ENCODE measurements around the gene SPINK1.
"Not testable (repeated sequence)": the region's sequence is repeated elsewhere in the genome, so short reads cannot be mapped to it uniquely, and the experiment has no call there.

Gene SPINK1

DNA sequence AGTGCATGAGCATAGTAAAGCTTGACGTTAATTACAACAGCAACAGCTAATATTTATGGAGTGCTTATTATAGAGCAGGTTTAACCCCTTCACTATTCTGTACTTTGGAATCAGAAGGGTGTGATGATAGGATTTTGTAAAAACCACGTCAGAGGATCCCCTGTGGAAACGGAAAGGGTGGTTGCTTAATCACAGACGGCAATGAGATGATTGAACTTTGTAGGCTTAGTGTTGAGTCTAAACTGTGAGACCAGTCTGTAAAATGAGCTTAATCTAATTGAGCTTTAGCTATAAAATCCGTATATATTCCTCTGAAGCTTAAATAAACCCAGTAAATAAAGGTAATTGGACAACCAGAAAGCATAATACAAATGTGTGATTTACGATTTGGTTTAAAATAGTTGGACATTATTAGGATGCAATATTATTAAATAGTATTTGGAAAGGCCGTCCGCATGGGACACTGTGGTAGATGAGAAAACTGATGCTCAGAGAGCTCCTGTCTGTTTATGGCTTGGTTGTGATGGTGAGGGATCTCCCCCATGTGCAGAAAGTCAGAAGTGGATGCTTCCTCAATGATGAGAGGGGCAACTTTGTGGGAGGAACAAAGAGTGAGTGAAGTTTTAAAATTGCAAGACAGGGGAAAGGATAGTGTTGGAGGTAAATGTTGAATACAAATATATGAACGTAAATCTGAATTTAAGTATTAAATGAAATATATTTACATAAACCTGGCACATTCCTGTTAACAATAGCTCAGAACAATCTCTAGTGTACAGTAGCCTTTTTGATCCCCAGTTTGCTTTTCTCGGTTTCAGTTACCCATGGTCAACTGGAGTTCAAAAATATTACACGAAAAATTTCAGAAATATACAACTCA is 23.7 kb upstream of the SPINK1 start:
- no peak for DNase-seq (ENCODE audit: low read depth)

DNA sequence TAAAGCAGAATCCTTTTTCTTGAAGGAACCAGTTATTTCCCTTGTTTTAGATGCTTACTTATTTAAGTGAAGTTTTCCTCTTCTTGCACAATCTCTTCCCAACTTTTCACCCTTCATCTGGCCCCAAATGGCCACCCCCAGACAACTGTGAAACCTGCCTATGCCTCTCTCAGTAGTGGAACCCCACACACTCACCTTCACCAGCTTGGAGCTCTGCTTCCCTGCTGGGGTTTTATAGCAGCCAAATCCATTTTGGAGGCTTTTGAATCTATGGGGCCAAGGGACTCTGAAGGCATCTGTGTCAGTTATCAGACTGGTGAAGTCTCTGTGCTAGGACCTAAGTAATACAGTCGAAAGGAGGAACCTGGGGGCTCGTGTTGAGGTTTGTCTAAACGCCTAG is 22.9 kb upstream of the SPINK1 start:
- no peak for DNase-seq (ENCODE audit: low read depth)

DNA sequence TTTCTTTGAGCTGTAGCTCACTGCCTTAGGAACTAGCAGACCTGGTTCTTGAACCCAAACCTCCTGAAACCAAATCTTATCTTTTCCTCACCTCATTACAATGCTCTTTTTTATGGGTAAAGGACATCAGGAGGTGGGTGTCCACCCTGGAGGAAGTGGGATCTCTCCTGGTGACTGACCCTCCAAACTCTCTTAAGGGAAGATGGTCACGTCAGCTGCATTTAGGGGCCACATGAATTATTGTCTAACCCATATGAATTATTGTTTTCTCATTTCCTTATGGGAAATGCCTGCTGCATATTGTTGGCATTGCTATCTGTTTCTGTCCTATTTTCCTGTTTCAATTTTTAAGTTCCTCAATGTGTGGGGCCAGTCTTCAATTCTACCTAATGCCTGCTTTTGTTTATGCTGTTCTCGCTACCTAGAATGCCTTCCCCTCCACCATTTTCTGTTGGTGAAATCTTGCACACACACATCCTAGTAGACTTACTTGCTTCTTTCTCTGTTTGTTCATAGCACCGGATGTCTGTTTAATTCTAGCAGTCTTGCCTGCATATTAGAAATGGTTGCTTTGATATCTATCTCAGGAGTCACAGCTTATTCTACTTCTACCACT is 22.0 kb upstream of the SPINK1 start:
- DNase-seq (ENCODE audit: low read depth) = no peak

GRCh38 chr5:147852365-147852764 is 20.9 kb upstream of the SPINK1 start:
- no peak for DNase-seq (ENCODE audit: low read depth)

- no peak for DNase-seq (ENCODE audit: low read depth)
Observed at GRCh38 chr5:147851578-147851977, 20.1 kb upstream of the SPINK1 start.

GRCh38 chr5:147849226-147849625 is 17.8 kb upstream of the SPINK1 start:
- DNase-seq (ENCODE audit: low read depth) = no peak

DNA sequence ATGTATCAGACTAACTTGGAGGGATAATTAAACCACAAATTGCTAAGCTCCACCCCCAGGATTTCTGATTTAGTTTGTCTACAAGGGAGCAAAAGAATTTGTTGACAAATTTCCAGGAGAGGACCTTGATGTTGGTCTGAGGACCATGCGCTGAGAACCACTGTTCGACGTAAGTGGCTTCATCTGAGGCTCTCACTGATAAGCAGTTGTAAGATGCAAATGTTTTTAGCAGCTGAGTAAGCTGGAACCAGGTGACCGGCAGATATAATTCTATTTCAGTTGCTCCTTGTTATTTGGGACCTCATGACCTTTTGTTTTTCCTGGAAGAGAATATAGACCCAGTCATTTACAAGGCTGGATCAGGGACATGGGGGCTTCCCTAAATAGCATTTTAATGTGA is 14.1 kb upstream of the SPINK1 start:
- DNase-seq (ENCODE audit: low read depth) = no peak

DNA sequence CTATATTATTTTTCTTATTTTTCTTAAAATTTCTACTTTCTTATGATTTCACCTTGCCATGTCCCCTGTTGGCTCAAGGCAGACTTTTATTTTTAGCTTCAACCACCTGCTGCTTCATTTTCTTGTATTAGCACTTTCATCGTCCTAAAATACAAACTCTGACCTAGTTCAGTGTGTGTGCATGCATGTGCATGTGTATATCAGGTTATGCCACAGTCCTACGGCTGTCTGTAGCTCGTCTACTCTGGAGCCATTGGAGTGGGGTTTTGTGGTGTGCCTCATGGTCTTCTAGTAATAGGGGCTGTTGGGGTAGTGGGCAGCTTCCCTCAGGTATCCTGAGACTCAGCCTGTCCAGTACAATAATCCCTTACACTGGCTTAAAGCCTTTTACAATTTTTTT is 13.4 kb upstream of the SPINK1 start:
- no peak for DNase-seq (ENCODE audit: low read depth)

- no peak for DNase-seq (ENCODE audit: low read depth)
Observed at GRCh38 chr5:147842869-147843268, 11.4 kb upstream of the SPINK1 start.

DNA sequence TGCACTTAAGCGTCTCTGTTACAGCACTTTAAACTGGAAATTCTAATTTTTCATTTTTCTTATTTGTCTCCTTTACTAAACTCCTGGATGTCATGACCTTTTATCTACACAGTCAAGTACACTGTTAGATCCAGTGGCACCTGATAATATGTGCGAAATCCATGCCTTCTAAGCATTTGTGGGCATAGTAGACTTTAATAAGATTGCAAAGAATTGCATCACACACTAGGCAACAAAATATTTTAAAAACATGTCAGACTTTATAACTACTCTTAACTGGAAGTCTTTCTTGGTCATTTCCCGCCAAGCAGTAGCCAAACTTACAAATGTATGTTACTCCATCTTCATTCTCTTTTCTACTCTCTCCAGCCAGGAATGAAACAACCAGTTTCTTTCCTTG is 5.0 kb upstream of the SPINK1 start:
- DNase-seq (ENCODE audit: low read depth) = no peak

GRCh38 chr5:147835386-147835798 is 3.9 kb upstream of the SPINK1 start:
- DNase-seq (ENCODE audit: low read depth) = no peak

DNA sequence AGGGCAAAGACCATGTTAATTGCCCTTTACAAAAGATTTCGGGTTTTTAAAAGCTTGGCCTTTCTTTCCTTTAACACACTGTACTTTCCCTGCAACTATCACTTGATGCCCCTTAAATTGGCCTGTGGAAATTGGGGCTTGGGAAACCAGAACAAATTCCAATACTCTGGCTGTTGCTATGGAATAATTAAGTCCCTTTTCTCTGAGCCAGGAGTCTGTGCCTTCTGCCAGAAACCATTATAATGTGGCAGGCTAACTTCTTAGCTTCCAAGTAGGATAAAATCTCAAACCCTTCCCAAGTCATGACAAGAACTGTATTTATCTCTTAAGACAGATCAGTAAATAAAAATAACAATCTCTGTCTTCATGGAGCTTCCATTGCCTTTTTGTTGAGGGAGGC is 1.1 kb upstream of the SPINK1 start:
- no peak for DNase-seq (ENCODE audit: low read depth)

DNA sequence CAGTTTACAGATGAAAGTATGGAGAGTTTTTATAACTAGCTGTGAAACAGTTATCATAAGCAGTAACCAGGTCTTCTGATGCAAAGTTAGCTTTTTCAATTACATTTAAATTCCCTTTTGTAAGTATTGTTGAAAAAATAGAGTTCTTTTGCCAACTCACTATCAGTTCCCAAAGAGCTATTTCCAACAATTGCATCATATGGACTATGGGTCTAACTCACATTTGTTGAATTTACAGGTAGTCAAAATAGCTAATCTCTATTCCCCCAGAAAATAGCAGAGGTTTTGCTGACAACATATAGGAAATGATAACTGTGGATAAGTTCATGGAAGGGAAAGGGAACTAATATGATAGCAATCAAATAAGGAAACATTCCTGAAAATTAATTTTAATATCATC is 1.4 kb downstream of the SPINK1 start:
- DNase-seq (ENCODE audit: low read depth) = no peak

DNA sequence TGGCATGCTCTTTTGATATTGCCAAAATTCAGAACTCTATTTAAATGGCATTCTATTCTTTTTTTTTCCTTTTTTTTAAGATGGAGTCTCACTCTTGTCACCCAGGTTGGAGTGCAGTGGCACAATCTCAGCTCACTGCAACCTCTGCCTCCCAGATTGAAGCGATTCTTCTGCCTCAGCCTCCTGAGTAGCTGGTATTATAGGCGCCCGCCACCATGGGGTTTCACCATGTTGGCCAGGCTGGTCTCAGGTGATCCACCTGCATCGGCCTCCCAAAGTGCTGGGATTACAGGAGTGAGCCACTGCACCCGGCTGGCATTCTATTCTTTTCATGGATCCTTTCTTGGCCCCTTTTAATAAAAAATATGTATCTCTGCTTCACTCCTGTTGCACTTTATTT is 4.5 kb downstream of the SPINK1 start:
- not testable (repeated sequence) for DNase-seq (ENCODE audit: low read depth)

GRCh38 chr5:147826361-147826760 is 5.1 kb downstream of the SPINK1 start:
- DNase-seq (ENCODE audit: low read depth) = no peak

DNA sequence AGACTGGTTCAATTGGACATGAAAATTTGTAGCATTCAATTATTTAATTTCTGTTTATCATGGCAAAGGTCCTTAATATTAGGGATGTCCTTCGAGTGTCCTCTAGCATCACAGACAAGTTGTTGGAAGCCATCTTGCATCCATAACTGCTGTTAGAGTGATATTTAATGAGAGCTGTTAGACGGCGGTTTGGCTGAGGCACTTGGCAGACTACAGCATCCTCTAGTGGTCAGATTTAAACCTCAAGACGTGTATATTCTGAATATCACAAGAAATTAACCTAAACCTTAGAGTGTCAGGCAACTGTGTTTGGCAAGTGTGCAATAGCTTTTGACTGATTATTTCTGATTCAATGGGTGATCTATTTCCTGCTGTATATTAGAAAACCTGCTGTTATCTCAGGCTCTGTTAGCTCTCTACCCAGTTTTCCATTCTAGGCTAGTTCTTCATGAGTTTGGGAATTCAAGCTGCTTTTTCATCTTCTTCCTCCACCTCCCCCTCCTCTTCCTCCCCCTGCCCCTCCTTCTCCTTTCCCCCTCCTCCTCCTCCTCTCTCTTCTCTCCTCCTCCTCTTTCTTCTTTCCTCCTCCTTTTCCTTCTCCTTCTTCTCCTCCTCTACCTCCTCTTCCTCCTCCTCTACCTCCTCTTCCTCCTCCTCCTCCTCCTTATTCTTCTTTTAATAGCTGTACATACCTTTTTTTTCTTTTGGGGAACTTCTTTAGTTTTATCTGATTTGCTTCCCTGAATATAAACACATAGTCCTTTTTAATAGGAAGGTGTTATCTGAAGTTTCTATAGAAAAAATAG is 8.6 kb downstream of the SPINK1 start:
- DNase-seq (ENCODE audit: low read depth) = no peak

DNA sequence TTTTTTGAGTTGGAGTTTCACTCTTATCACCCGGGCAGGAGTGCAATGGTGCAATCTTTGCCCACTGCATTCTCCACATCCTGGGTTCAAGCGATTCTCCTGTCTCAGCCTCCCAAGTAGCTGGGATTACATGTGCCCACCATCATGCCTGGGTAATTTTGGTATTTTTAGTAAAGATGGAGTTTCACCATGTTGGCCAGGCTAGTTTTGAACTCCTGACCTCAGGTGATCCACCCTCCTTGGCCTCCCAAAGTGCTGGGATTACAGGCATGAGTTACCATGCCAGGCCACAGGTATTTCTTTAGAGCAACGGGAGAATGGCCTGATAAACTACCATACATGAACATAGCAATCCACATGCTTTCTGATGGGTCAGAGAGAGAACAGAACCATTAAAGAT is 9.2 kb downstream of the SPINK1 start:
- DNase-seq (ENCODE audit: low read depth) = not testable (repeated sequence)

DNA sequence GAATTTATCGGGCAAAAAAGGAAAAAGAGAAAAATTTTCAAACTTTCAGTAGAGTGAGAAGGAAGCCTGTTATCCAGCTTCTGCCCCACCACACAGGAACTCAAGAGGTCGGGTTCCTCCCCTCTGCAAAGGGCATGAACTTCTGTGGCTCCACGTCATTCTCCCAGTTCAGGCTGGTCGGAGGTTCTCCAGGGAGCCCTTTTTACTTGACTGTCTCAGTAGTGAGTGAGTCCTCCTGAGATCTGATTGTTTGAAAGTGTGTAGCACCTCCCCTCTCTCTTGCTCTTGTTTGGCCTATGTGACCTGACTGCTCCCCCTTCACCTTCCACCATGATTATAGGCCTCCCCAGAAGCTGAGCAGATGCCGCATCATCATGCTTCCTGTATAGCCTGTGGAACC is 9.7 kb downstream of the SPINK1 start:
- DNase-seq (ENCODE audit: low read depth) = no peak

DNA sequence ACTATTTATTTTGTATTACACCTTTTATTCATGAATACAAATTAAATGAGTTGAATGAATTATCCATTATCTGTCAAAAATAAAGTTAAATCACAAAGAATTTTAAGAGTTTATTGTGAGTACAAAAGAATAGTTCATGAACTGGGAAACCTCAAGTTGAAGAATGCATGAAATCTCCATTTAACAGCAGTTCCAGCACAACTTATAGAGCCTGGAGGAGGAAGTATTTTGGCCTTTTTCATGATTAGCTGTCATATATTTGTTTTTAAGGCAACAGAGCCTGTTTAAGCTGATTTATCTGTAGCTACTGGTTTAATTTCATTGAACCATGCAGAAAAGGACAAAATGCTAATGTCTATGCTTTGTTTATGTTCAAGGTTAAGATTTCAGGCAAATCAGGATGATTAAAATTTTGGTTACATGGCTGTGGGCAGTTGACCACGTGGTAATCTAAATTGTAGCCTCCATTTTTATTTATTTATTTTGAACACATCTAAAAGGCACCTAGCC is 12.2 kb downstream of the SPINK1 start:
- no peak for DNase-seq (ENCODE audit: low read depth)

GRCh38 chr5:147818290-147818689 is 13.2 kb downstream of the SPINK1 start:
- no peak for DNase-seq (ENCODE audit: low read depth)

DNA sequence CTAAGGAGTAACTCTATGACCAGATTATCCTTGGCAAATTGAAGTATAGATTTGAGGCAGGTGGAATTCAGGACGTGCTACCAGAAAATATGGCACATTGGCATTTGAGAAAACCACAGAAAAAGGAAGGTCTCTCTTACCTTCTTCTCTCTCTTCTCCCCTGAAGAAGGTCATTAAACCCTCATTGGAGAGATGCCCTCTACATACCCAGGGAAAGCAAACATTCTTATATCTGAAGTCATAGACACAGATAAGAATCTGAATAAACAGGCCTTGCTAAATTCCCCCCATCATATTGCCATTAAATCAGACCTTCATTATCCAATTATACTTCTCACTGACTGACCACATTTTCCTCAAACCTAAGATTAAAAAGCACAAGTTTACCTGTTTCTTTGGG is 17.8 kb downstream of the SPINK1 start:
- no peak for DNase-seq (ENCODE audit: low read depth)

GRCh38 chr5:147809830-147810666 is 21.4 kb downstream of the SPINK1 start:
- DNase-seq (ENCODE audit: low read depth) = no peak

Data from stimulated activated CD8-positive, alpha-beta memory T cell treated with anti-CD3 and anti-CD28 coated beads, Interleukin-12 subunit alpha, Interleukin-12 subunit beta, amount 100 ng/mL, for 4 hours (primary cell).